Naive thymus-derived CD4-positive, alpha-beta T cell (primary cell): Measurements from ENCODE around the gene SCGB1D1. TPM values are rescaled to one million over a fixed set of nuclear protein-coding genes. Genes with fewer than 3 reads are reported as not detected.
"Not testable (repeated sequence)": the region's sequence is repeated elsewhere in the genome, so short reads cannot be mapped to it uniquely, and the experiment has no call there.

Experiments used
- ATAC-seq: fragments of 150-1000 bp; cut with Tn5 transposase; 2 replicates; pipeline ENCODE4 v1.10.0; 2021; ENCODE audit warnings: mild to moderate bottlenecking, moderate library complexity
- CTCF ChIA-PET: fragments of 350-600 bp; sonication (Branson Sonifier 250); formaldehyde crosslinking; loops from one replicate; lab custom pipeline; 2021; ENCODE audit warnings: antibody characterized with exemption; lab: Charles Lee
- POLR2A ChIA-PET: fragments of 350-600 bp; sonication (Branson Sonifier 250); formaldehyde crosslinking; loops from one replicate; lab custom pipeline; 2021; ENCODE audit warnings: antibody characterized with exemption, inconsistent platforms; lab: Charles Lee
- DNase-seq, 9 donors: peaks; one replicate each; pipeline versions ENCODE4 v3.0.0 to v3.0.0-alpha.2; 2020 to 2022; ENCODE audit warnings: mixed read lengths in 1 of 9
- H3K27ac ChIP-seq: one replicate; pipeline ENCODE4 v1.7.0; 2013; ENCODE audit warnings: mild to moderate bottlenecking, low read depth, low read length, moderate library complexity
- H3K27me3 ChIP-seq, 2 donors: one replicate each; pipeline ENCODE4 v1.7.0; 2013; ENCODE audit warnings: low read length in 2 of 2, mild to moderate bottlenecking in 2 of 2, moderate library complexity in 2 of 2; ENCODE audit not compliant: control insufficient read depth in 2 of 2, insufficient read depth in 2 of 2
- H3K36me3 ChIP-seq, 3 experiments: 1 replicate in 2 of 3; 2 replicates in 1 of 3; pipeline ENCODE4 v1.7.0; 2013; ENCODE audit warnings: low read length in 3 of 3, mild to moderate bottlenecking in 3 of 3, moderate library complexity in 1 of 3; ENCODE audit not compliant: insufficient read depth in 3 of 3, control insufficient read depth in 2 of 3
- H3K4me1 ChIP-seq, 2 donors: one replicate each; pipeline ENCODE4 v1.7.0; 2013; ENCODE audit warnings: low read length in 2 of 2, mild to moderate bottlenecking in 2 of 2, moderate library complexity in 1 of 2; ENCODE audit not compliant: control insufficient read depth in 2 of 2, insufficient read depth in 2 of 2
- H3K4me3 ChIP-seq: 2 replicates; pipeline ENCODE4 v1.7.0; 2013; ENCODE audit warnings: mild to moderate bottlenecking, low read length
- H3K9me3 ChIP-seq, 3 experiments: 1 replicate in 2 of 3; 2 replicates in 1 of 3; pipeline ENCODE4 v1.7.0; 2013; ENCODE audit warnings: low read length in 3 of 3; ENCODE audit not compliant: control insufficient read depth in 2 of 3
- H3K27ac Mint-ChIP-seq, 9 donors: one replicate each; pipeline ENCODE4 v1.8.0; 2020 to 2022; ENCODE audit warnings: mixed read lengths in 9 of 9, mild to moderate bottlenecking in 8 of 9, moderate library complexity in 5 of 9, inconsistent platforms in 2 of 9
- H3K27me3 Mint-ChIP-seq, 5 donors: one replicate each; pipeline ENCODE4 v1.8.0; 2021 to 2022; ENCODE audit warnings: mixed read lengths in 5 of 5, mild to moderate bottlenecking in 1 of 5
- H3K36me3 Mint-ChIP-seq, 5 donors: one replicate each; pipeline ENCODE4 v1.8.0; 2020 to 2022; ENCODE audit warnings: mixed read lengths in 5 of 5, mild to moderate bottlenecking in 3 of 5, inconsistent platforms in 1 of 5
- H3K4me1 Mint-ChIP-seq, 7 donors: one replicate each; pipeline ENCODE4 v1.8.0; 2020 to 2022; ENCODE audit warnings: mixed read lengths in 7 of 7, mild to moderate bottlenecking in 3 of 7, inconsistent platforms in 1 of 7
- H3K4me3 Mint-ChIP-seq, 10 donors: one replicate each; pipeline ENCODE4 v1.8.0; 2020 to 2022; ENCODE audit warnings: mild to moderate bottlenecking in 10 of 10, mixed read lengths in 10 of 10, moderate library complexity in 6 of 10, inconsistent platforms in 2 of 10
- H3K9me3 Mint-ChIP-seq, 11 donors: one replicate each; pipeline ENCODE4 v1.8.0; 2020 to 2022; ENCODE audit warnings: mixed read lengths in 11 of 11, mild to moderate bottlenecking in 4 of 11, inconsistent platforms in 1 of 11, moderate library complexity in 1 of 11
- intact Hi-C, 2 donors: fragments of 100-400 bp; cut with micrococcal nuclease; formaldehyde crosslinking; loops; one replicate each; pipeline ENCODE4 v1.15.1; 2023
- polyA plus RNA-seq, 2 donors: library from polyadenylated mRNA; unstranded; fragments of 300-500 nt; fragmentation: Illumina TruSeq; gene quantifications; one replicate each; pipeline ENCODE4 v1.2.3, GENCODE V29; 2021
- total RNA-seq, 6 experiments: library from RNA in 5 of 6; stranded (reverse) in 5 of 6; gene quantifications; 1 replicate in 5 of 6; 2 replicates in 1 of 6; pipeline ENCODE4 v1.2.3 and lab custom pipeline; 2021 to 2026

SCGB1D1 gene
- total and polyA plus RNA-seq, 7 experiments from 2014 or later: not detected

DNA sequence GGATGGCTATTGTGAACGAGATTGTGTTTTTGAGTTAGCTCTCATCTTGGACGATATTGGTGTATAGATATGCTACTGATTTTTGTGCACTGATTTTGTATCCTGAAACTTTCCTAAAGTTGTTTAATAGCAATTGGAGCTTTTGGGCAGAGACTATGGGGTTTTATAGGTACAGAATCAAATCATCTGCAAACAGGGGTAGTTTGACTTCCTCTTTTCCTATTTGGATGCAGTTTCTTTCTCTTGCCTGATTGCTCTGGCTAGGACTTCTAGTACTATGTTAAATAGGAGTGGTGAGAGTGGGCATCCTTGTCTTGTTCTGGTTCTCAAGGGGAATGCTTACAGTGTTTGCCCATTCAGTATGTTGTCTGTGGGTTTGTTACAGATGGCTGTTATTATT is 8.9 kb upstream of the SCGB1D1 start:
- H3K27ac ChIP-seq: no peak overlapping the region
- CTCF ChIA-PET: no interaction called here
- intact Hi-C loops: no loop called here
- H3K4me3 Mint-ChIP-seq: no peak overlapping the region
- ATAC-seq (no peak), DNase-seq (no peak)
- no peaks in the 10 kb centered on the region for H3K4me1 ChIP-seq
- peaks cover 0 to 15% (median 4%) of the 10 kb centered on the region in 11 donors for H3K9me3 Mint-ChIP-seq
- H3K27me3 Mint-ChIP-seq: peaks cover 18 to 27% (median 19%) of the 10 kb centered on the region in 5 donors
- H3K36me3 Mint-ChIP-seq: peaks cover 0 to 7% (median 0%) of the 10 kb centered on the region in 5 donors
- H3K27ac Mint-ChIP-seq: no peak overlapping the region
- H3K4me3 ChIP-seq: no peak overlapping the region
- no peaks in the 10 kb centered on the region for H3K27me3 ChIP-seq
- H3K36me3 ChIP-seq: no peaks in the 10 kb centered on the region
- no peaks in the 10 kb centered on the region for H3K9me3 ChIP-seq
- POLR2A ChIA-PET: no interaction called here
- no peaks in the 10 kb centered on the region for H3K4me1 Mint-ChIP-seq

DNA sequence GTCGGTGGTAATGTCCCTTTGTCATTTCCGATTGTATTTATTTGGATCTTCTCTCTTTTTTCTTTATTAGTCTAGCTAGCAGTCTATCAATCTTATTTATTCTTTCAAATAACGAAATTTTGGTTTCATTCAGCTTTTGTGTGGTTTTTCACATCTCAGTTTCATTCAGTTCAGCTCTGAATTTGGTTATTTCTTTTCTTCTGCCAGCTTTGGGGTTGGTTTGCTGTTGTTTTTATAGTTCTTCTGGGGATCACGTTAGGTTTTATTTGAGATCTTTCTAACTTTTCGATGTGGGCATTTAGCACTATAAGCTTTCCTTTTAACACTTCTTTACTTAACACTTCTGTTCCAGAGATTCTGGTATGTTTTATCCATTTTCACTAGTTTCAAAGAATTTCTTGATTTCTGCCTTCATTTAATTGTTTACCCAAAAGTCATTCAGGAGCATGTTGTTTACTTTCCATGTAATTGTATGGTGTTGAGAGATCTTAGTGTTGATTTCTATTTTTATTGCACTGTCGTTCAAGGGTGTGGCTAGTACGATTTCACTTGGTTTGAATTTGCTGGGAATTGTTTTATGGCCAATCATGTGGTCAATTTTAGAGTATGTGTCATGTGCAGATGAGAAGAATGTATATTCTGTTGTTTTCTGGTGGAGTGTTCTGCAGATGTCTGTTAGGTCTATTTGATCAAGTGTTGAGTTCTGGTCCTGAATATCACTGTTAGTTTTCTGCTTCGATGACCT is 7.7 kb upstream of the SCGB1D1 start:
- intact Hi-C loops: no loop called here
- Histone ChIP-seq H3K4me1 (no peaks in the 10 kb centered on the region), H3K36me3 (no peaks in the 10 kb centered on the region), H3K4me3 (no peak overlapping the region), H3K9me3 (no peaks in the 10 kb centered on the region), H3K27me3 (no peaks in the 10 kb centered on the region), H3K27ac (no peak overlapping the region)
- Mint-ChIP-seq H3K27me3 (peaks cover 16 to 27% (median 18%) of the 10 kb centered on the region in 5 donors), H3K27ac (no peak overlapping the region), H3K4me1 (no peaks in the 10 kb centered on the region), H3K9me3 (peaks cover 0 to 15% (median 4%) of the 10 kb centered on the region in 11 donors), H3K36me3 (peaks cover 0 to 7% (median 0%) of the 10 kb centered on the region in 5 donors), H3K4me3 (no peak overlapping the region)
- CTCF ChIA-PET: no interaction called here
- POLR2A ChIA-PET: no interaction called here
- ATAC-seq: no peak
- no peak for DNase-seq

DNA sequence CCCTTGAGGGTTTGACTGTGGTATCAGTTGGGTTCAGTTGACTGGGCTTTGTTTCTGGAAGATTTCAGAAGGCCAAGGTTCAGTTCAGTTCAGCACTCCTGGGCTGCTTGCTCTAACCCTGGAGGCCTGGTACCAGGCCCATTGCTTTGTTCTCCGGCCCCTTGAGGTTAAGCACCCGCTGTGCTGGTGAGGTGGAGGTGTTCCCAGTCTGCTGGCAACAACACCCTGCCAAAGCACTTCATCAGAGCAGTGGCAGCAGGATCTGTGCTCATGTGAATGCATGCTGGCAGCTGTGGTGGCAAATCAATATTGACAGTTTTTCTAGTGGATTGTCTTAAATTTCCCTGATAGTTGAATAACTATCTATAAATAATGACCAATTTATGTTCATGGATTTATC is 3.8 kb upstream of the SCGB1D1 start:
- DNase-seq: no peak
- intact Hi-C loops: no loop called here

GRCh38 chr11:62193952-62194351 is 3.9 kb downstream of the SCGB1D1 start:
- intact Hi-C loops: no loop called here
- Mint-ChIP-seq H3K36me3 (no peaks in the 10 kb centered on the region), H3K4me3 (no peak overlapping the region), H3K27ac (no peak overlapping the region), H3K9me3 (peaks cover 0 to 1% (median 0%) of the 10 kb centered on the region in 11 donors), H3K4me1 (peaks cover 0 to 4% (median 0%) of the 10 kb centered on the region in 7 donors), H3K27me3 (peaks cover 31 to 64% (median 57%) of the 10 kb centered on the region in 5 donors)
- no peak overlapping the region for H3K27ac ChIP-seq
- H3K4me1 ChIP-seq: no peaks in the 10 kb centered on the region
- no peaks in the 10 kb centered on the region for H3K9me3 ChIP-seq
- H3K4me3 ChIP-seq: no peak overlapping the region
- no peaks in the 10 kb centered on the region for H3K36me3 ChIP-seq
- DNase-seq (no peak), ATAC-seq (no peak)
- POLR2A ChIA-PET: no interaction called here
- no peaks in the 10 kb centered on the region for H3K27me3 ChIP-seq
- CTCF ChIA-PET: no interaction called here

More for the DNA sequence above, 3.8 kb upstream of the SCGB1D1 start:
- ATAC-seq: no peak
- Mint-ChIP-seq H3K27ac (no peak overlapping the region), H3K4me3 (no peak overlapping the region), H3K36me3 (peaks cover 0 to 7% (median 0%) of the 10 kb centered on the region in 5 donors), H3K4me1 (no peaks in the 10 kb centered on the region), H3K27me3 (peaks cover 33 to 40% (median 33%) of the 10 kb centered on the region in 5 donors), H3K9me3 (peaks cover 0 to 15% (median 4%) of the 10 kb centered on the region in 11 donors)
- no peak overlapping the region for H3K27ac ChIP-seq
- no peaks in the 10 kb centered on the region for H3K4me1 ChIP-seq
- H3K36me3 ChIP-seq: no peaks in the 10 kb centered on the region
- H3K27me3 ChIP-seq: no peaks in the 10 kb centered on the region
- POLR2A ChIA-PET: no interaction called here
- no peaks in the 10 kb centered on the region for H3K9me3 ChIP-seq
- CTCF ChIA-PET: no interaction called here
- H3K4me3 ChIP-seq: no peak overlapping the region

DNA sequence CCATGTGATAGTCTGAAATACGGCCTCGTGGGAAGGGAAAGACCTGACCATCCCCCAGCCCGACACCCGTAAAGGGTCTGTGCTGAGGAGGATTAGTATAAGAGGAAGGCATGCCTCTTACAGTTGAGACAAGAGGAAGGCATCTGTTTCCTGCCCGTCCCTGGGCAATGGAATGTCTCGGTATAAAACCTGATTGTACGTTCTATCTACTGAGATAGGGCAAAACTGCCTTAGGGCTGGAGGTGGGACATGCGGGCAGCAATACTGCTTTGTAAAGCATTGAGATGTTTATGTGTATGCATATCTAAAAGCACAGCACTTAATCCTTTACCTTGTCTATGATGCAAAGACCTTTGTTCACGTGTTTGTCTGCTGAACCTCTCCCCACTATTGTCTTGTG is 5.0 kb downstream of the SCGB1D1 start:
- H3K27ac Mint-ChIP-seq, intact Hi-C loops, H3K36me3 ChIP-seq, POLR2A ChIA-PET, H3K9me3 Mint-ChIP-seq, H3K4me3 ChIP-seq, H3K27ac ChIP-seq, H3K4me3 Mint-ChIP-seq, H3K27me3 ChIP-seq, ATAC-seq, H3K9me3 ChIP-seq, H3K4me1 Mint-ChIP-seq, CTCF ChIA-PET, DNase-seq, H3K4me1 ChIP-seq, H3K36me3 Mint-ChIP-seq: not testable (repeated sequence)
- H3K27me3 Mint-ChIP-seq: peaks cover 24 to 67% (median 49%) of the 10 kb centered on the region in 5 donors

GRCh38 chr11:62195945-62196344 is 5.9 kb downstream of the SCGB1D1 start:
- no peak overlapping the region for H3K4me3 Mint-ChIP-seq
- intact Hi-C loops: no loop called here
- ChIA-PET POLR2A (no interaction called here), CTCF (no interaction called here)
- no peak for DNase-seq
- ATAC-seq: no peak
- no peak overlapping the region for H3K27ac Mint-ChIP-seq
- H3K27me3 Mint-ChIP-seq: peaks cover 28 to 65% (median 51%) of the 10 kb centered on the region in 5 donors
- Histone ChIP-seq H3K9me3 (no peaks in the 10 kb centered on the region), H3K36me3 (no peaks in the 10 kb centered on the region), H3K27ac (no peak overlapping the region), H3K27me3 (no peaks in the 10 kb centered on the region), H3K4me3 (no peak overlapping the region), H3K4me1 (no peaks in the 10 kb centered on the region)
- H3K4me1 Mint-ChIP-seq: peaks cover 0 to 4% (median 0%) of the 10 kb centered on the region in 7 donors
- no peaks in the 10 kb centered on the region for H3K36me3 Mint-ChIP-seq
- peaks cover 0 to 1% (median 0%) of the 10 kb centered on the region in 11 donors for H3K9me3 Mint-ChIP-seq

DNA sequence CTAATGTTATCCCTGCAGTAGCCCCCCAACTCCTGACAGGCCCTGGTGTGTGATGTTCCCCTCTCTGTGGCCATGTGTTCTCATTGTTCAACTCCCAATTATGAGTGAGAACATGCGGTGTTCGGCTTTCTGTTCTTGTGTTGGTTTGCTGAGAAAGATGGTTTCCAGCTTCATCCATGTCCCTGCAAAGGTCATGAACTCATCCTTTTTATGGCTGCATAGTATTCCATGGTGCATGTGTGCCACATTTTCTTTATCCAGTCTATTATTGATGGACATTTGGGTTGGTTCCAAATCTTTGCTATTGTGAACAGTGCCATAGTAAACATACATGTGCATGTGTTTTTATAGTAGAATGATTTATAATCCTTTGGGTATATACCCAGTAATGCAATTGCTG is 7.4 kb downstream of the SCGB1D1 start:
- H3K9me3 Mint-ChIP-seq, H3K36me3 ChIP-seq, H3K4me3 Mint-ChIP-seq, ATAC-seq, intact Hi-C loops, H3K4me1 ChIP-seq, H3K27ac ChIP-seq, H3K4me1 Mint-ChIP-seq, H3K27ac Mint-ChIP-seq, H3K9me3 ChIP-seq, DNase-seq, H3K36me3 Mint-ChIP-seq, H3K27me3 ChIP-seq, POLR2A ChIA-PET, CTCF ChIA-PET, H3K4me3 ChIP-seq: not testable (repeated sequence)
- H3K27me3 Mint-ChIP-seq: peaks cover 34 to 60% (median 46%) of the 10 kb centered on the region in 5 donors
